Skeletal muscle tissue (tissue), 4 donors: ENCODE measurements around the gene ATF3. TPM values are rescaled to one million over a fixed set of nuclear protein-coding genes. Genes with fewer than 3 reads are reported as not detected.

Source experiments
- H3K27ac ChIP-seq: one replicate; pipeline ENCODE4 v1.7.0; 2013; ENCODE audit warnings: mild to moderate bottlenecking, low read depth, low read length, inconsistent platforms
- H3K27me3 ChIP-seq, 3 donors: one replicate each; pipeline ENCODE4 v1.7.0; 2013; ENCODE audit warnings: low read length in 3 of 3; ENCODE audit not compliant: control insufficient read depth in 3 of 3, insufficient read depth in 3 of 3
- H3K36me3 ChIP-seq, 3 donors: one replicate each; pipeline ENCODE4 v1.7.0; 2013; ENCODE audit warnings: low read length in 3 of 3; ENCODE audit not compliant: control insufficient read depth in 3 of 3, insufficient read depth in 3 of 3
- H3K4me1 ChIP-seq, 3 donors: one replicate each; pipeline ENCODE4 v1.7.0; 2013; ENCODE audit warnings: low read length in 3 of 3, mild to moderate bottlenecking in 3 of 3; ENCODE audit not compliant: control insufficient read depth in 3 of 3, insufficient read depth in 3 of 3
- H3K4me3 ChIP-seq, 3 donors: one replicate each; pipeline ENCODE4 v1.7.0; 2013; ENCODE audit warnings: low read length in 3 of 3
- H3K9ac ChIP-seq, 3 donors: one replicate each; pipeline ENCODE4 v1.7.0; 2013; ENCODE audit warnings: low read length in 3 of 3, mild to moderate bottlenecking in 3 of 3, moderate library complexity in 2 of 3, low read depth in 1 of 3
- H3K9me3 ChIP-seq, 3 donors: one replicate each; pipeline ENCODE4 v1.7.0; 2013; ENCODE audit warnings: low read length in 3 of 3; ENCODE audit not compliant: control insufficient read depth in 3 of 3
- total RNA-seq: library from RNA; depleted of rRNA; stranded (reverse); fragments of >200 nt; gene quantifications from one replicate; pipeline ENCODE4 v1.2.3, GENCODE V29; 2014
- donor health status: Osteomylitis.

Gene ATF3
- total RNA-seq, 1 donor from 2014 or later = 4.7 TPM

DNA sequence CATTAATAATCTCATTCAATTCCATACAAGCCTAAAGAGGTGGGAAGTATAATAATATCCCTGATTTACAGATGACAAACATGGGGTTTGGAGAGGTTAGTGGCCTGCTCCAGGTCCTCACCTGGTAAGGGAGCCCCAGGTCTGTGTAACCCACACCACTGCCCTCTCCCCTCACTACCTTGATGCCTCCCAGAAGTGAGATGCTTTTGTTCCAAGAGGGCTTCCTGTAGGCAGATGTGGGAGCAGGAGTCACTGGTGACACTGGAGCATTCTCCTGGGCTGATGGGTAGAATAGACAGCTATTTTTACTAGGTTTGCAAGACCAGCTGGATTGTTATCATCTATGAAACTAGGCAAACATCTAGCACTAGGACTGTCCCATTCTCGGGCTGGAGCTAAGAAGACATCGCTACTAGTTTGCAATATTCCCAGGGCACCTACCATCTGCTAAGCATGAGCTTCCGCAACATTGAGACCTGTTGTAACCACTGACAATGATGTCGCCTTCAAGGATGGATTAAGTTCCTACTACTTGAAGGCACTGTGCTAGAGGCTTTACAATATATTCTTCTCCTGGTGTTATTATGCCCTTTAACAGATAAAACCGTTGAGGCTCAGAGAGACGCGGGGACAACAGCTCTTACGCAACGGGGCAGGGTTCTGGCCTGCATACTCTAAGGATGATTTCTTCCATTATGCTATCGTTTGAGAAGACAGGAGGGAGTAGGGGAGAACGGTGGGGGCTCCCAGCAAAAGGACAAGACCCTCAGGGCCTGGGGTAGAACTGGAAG lies 56.0 kb downstream of the ATF3 start:
- H3K4me1 ChIP-seq = peaks cover 12 to 20% (median 16%) of the 10 kb centered on the region in 3 donors
- H3K9me3 ChIP-seq = no peaks in the 10 kb centered on the region
- H3K4me3 ChIP-seq = peak overlapping the region in 1 of 3 donors; percentile 88
- no peaks in the 10 kb centered on the region for H3K36me3 ChIP-seq
- no peaks in the 10 kb centered on the region for H3K27me3 ChIP-seq
- H3K9ac ChIP-seq = peak overlapping the region in 2 of 3 donors; percentile 75 to 86
- no peak overlapping the region for H3K27ac ChIP-seq

DNA sequence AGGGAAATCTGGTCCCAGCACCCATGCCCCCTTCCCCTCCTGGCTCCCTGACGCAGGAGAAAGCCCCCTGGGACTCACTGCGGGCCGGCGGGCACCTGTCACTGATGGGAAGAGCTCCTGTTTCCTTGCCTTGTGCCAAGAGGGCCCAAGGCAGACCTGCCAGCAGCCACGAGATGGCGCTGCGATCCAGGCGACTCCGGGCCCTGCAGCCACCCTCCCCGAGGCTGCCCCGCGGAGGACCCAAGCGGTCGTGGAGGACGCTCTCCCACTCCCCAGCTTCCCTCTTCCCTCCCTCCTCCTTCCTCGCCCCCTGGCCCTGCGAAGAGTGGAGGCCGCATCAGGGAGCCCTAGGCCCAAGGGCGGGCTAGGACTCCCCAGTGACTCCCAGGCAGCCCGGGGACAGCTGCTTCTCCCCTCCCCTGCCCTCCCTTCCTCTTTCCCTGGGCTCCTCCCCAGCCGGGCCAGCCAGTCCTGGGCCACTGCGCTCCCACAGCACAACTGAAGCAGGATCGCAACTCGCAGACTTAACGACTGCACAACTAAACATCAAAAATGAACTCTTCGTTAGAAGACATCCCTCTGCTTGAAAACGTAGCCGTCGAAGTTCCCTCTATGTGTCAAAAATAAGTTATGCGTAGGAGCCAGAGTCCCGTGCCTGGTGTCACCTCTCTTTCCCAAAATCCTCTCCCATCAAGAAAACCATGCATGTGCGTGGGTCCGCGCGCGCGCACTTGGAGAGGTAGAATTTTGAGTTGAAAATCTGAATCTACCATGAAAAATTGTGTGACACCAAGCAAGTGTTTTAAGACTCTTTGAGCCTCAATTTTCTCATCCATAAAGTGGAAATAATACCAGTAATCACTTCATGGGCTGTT lies 56.9 kb downstream of the ATF3 start:
- Histone ChIP-seq H3K27ac (peak overlapping the region; percentile 54), H3K4me3 (peak overlapping the region; percentile 59 to 88 (median 83)), H3K27me3 (peaks cover 0 to under 1% (median 0%) of the 10 kb centered on the region in 3 donors)

DNA sequence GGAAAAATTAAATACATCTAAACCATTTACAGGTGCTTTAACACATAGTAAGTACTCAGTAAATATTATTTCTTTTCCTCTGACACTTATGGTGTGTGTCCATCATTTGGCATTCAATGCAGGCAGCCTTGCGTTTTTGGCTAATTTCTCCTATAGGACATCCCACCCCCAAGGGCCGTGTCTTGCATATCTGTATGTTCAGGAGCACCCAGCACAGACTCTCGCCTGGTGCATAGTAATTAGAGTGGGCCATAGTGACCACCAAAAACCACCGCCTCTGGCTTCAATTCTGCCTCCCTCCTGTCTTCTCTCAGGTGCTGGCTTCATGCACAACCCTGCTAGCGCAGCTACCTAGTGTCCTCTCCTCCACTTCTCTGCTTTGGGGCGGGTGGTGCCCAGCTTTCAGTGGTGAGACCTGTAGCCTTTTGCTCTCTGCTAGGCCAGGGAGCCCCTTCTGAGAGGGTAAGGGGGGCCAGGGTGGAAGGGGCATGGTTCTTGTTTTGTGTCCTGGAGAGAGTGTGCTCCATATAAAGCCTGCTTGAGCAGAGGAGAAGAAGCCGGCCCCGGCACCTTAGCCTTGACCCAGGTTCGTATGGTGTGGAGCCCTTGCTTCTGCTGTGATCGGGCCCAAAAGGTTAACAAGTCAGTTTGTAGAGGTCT lies 57.7 kb downstream of the ATF3 start:
- H3K27me3 ChIP-seq = peaks cover 1 to 6% (median 2%) of the 10 kb centered on the region in 3 donors
- no peaks in the 10 kb centered on the region for H3K9me3 ChIP-seq
- no peak overlapping the region for H3K4me3 ChIP-seq
- H3K36me3 ChIP-seq = no peaks in the 10 kb centered on the region
- H3K4me1 ChIP-seq = peaks cover 12 to 20% (median 16%) of the 10 kb centered on the region in 3 donors
- H3K27ac ChIP-seq = no peak overlapping the region
- H3K9ac ChIP-seq = peak overlapping the region in 1 of 3 donors; percentile 86

More for the DNA sequence above, 56.9 kb downstream of the ATF3 start:
- H3K4me1 ChIP-seq = peaks cover 12 to 20% (median 16%) of the 10 kb centered on the region in 3 donors
- H3K9ac ChIP-seq = peak overlapping the region; percentile 54 to 86 (median 75)
- no peaks in the 10 kb centered on the region for H3K9me3 ChIP-seq
- no peaks in the 10 kb centered on the region for H3K36me3 ChIP-seq

DNA sequence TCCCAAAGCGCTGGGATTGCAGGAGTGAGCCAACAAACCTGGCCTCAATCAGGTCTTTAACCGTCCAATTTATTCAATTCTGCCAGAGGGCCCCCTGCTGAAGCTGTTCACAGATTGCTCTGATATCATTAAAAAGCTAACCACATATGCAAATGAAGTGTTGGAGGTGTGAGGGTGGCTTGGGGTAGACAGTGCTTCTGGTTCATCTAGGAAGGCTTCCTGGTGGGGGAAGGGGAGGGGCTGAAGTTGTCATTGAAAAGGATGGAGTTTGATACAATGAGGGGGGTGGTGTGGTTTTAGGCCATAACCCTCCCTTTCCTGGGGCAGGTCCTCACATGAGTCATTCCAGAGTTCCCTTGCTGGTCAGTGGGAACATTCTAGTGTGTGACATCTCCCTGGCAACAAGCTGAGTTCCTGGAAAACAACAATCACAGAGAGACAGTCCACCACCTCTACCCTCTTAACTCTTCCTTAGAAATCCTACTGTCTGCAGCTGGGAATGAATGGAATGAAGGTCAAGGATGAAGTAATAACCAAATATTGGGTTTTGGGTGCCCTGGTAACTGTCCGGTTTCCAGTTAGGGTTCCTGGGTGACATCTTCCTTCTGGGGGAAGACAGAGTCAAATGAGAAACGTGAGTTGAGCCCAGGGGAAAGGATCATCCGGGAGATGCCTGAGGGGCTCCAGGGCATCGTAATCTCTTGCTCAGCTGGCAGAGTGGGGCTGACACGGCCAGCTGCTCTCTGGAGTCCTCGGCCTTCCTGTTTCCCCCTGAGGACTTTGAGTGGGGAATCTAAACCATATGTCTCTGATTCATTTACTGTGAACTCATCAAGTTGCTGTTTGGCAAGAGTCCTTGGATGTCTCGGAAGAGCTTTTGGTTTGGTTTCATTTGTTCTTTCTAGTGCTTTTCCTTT lies 58.9 kb downstream of the ATF3 start:
- Histone ChIP-seq H3K27me3 (peaks cover 3 to 8% (median 6%) of the 10 kb centered on the region in 3 donors), H3K36me3 (no peaks in the 10 kb centered on the region), H3K4me1 (peaks cover 12 to 20% (median 16%) of the 10 kb centered on the region in 3 donors), H3K9ac (no peak overlapping the region), H3K27ac (peak overlapping the region; percentile 61), H3K9me3 (no peaks in the 10 kb centered on the region), H3K4me3 (peak overlapping the region in 1 of 3 donors; percentile 24)

DNA sequence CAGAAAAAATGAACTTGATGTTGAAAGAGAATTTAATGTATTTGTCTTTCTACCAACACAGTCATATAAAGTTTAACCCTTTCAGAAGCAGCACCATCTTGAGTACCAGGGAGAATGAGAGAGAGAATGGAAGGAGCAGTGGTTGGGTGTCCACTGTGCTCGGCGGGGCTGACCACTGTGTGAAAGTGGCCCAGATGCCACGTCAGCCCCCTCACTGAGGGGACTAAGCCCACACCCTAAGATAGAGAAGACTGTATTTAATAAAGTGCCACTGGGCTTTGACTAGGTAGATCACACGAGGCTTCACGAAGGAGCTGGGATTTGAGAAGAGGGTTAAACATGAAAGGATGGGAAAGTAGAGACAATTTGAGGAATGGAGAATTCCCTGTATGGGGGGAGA lies 59.9 kb downstream of the ATF3 start:
- Histone ChIP-seq H3K36me3 (no peaks in the 10 kb centered on the region), H3K4me1 (peaks cover 12 to 20% (median 16%) of the 10 kb centered on the region in 3 donors), H3K27me3 (peaks cover 3 to 8% (median 6%) of the 10 kb centered on the region in 3 donors), H3K4me3 (no peak overlapping the region), H3K27ac (peak overlapping the region; percentile 61), H3K9me3 (no peaks in the 10 kb centered on the region), H3K9ac (peak overlapping the region in 1 of 3 donors; percentile 27)

DNA sequence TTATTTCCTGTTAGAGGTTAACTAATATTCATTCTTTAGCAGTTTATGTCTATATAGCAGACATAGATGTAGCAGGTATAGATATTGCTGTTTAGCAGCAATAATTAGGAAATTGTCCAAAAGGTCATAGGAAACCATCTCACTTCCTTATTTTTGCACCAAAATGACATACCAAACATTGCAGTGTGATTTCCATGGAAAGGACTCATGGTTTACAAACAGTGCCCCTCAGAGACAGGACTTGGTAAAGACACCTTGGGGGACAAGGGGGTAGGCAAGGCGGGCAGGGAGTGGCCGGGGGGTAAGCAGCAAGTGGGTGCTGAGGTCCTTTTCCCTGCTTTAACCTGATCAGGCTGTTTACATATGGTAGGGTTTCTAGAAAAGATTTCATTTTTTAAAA lies 60.5 kb downstream of the ATF3 start:
- Histone ChIP-seq H3K36me3 (no peaks in the 10 kb centered on the region), H3K27ac (no peak overlapping the region), H3K27me3 (peaks cover 3 to 8% (median 6%) of the 10 kb centered on the region in 3 donors), H3K9me3 (no peaks in the 10 kb centered on the region), H3K9ac (no peak overlapping the region), H3K4me1 (peaks cover 12 to 20% (median 16%) of the 10 kb centered on the region in 3 donors), H3K4me3 (no peak overlapping the region)

DNA sequence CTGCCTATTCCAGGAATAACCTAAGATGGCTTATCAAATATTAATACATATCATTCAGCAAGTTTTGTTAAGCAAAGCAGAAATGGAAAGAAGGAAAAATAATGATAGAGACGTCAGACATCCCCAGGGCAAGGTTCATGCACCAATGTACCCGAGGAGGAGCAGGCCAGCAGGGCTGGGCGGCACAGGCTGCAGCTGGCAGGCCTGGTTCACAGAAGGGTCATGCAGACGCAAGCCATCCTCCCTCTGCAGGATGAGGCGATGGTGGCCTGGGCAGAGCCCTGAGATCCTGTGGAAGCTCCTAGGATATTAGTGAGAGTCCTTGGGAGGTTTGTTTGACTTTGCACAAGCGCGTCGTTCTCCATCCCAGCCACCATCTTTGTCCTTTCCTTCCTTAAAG lies 61.0 kb downstream of the ATF3 start:
- Histone ChIP-seq H3K9ac (no peak overlapping the region), H3K36me3 (no peaks in the 10 kb centered on the region), H3K27ac (no peak overlapping the region), H3K4me3 (no peak overlapping the region), H3K27me3 (peaks cover 3 to 8% (median 6%) of the 10 kb centered on the region in 3 donors), H3K9me3 (no peaks in the 10 kb centered on the region), H3K4me1 (peaks cover 12 to 20% (median 16%) of the 10 kb centered on the region in 3 donors)

DNA sequence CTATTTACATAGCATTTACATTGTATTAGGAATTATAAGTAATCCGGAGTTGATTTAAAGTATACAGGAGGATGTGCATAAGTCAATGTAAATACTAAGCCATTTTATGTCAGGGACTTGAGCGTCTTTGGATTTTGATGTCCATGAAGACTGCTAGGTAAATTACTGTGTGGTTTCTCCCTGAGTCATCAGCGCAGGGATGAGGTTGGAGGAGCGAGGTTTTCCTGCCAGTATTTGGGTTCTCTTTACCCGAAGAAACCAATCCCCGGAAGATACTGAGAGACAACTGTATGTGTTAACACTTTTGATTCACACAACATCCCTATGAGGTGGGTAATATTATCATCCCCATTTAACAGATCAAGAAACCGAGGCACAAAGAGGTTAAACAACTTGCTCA lies 61.7 kb downstream of the ATF3 start:
- Histone ChIP-seq H3K27ac (no peak overlapping the region), H3K27me3 (peaks cover 3 to 8% (median 6%) of the 10 kb centered on the region in 3 donors), H3K4me1 (peaks cover 9 to 16% (median 16%) of the 10 kb centered on the region in 3 donors), H3K36me3 (no peaks in the 10 kb centered on the region), H3K9ac (no peak overlapping the region), H3K4me3 (no peak overlapping the region), H3K9me3 (no peaks in the 10 kb centered on the region)
